GM12875 (cell line): Measurements from ENCODE around the gene PICK1.
"Not testable (repeated sequence)": the region's sequence is repeated elsewhere in the genome, so short reads cannot be mapped to it uniquely, and the experiment has no call there.

Experiments
- H3K4me3 ChIP-seq: one replicate; pipeline ENCODE4 v1.5.1; 2011; ENCODE audit warnings: low read depth, low read length, control low read depth
- CTCF ChIP-seq: IDR thresholded peaks from 2 replicates; pipeline ENCODE4 v1.5.1; 2011; ENCODE audit warnings: low read depth, mild to moderate bottlenecking, control low read depth, inconsistent platforms, low read length, moderate library complexity, borderline replicate concordance; ENCODE audit not compliant: insufficient read depth

The PICK1 gene

GRCh38 chr22:38075105-38075825 is 18.1 kb downstream of the PICK1 start:
- no peak overlapping the region for H3K4me3 ChIP-seq
- TF ChIP-seq CTCF = no peak

GRCh38 chr22:38075961-38076360 is 18.8 kb downstream of the PICK1 start:
- H3K4me3 ChIP-seq = no peak overlapping the region
- no peak for TF ChIP-seq CTCF

GRCh38 chr22:38077096-38077495 is 19.9 kb downstream of the PICK1 start:
- no peak for TF ChIP-seq CTCF
- H3K4me3 ChIP-seq = no peak overlapping the region

GRCh38 chr22:38077595-38077994 is 20.4 kb downstream of the PICK1 start:
- TF ChIP-seq CTCF = no peak
- H3K4me3 ChIP-seq = no peak overlapping the region

GRCh38 chr22:38078046-38078840 is 21.0 kb downstream of the PICK1 start:
- H3K4me3 ChIP-seq = no peak overlapping the region
- TF ChIP-seq CTCF = no peak

GRCh38 chr22:38079208-38079607 is 22.0 kb downstream of the PICK1 start:
- H3K4me3 ChIP-seq = not testable (repeated sequence)

- TF ChIP-seq CTCF = no peak
These were observed 22.6 kb downstream of the PICK1 start for GRCh38 chr22:38079804-38080203.

More at GRCh38 chr22:38079804-38080203, 22.6 kb downstream of the PICK1 start:
- H3K4me3 ChIP-seq = no peak overlapping the region
